GM12892 (cell line): ENCODE data around the gene GBF1. TPM values are rescaled to one million over a fixed set of nuclear protein-coding genes. Genes with fewer than 3 reads are reported as not detected.
"Not testable (repeated sequence)": the region's sequence is repeated elsewhere in the genome, so short reads cannot be mapped to it uniquely, and the experiment has no call there.

ENCODE experiments used
- DNase-seq: peaks from one replicate; pipeline ENCODE4 v3.0.0; 2011; ENCODE audit not compliant: insufficient read length
- FAIRE-seq: peaks from 2 replicates; lab custom pipeline; 2011; peaks lifted over from hg19 to GRCh38; lab: Jason Lieb, UNC
- POLR2A ChIP-seq: IDR thresholded peaks from 2 replicates; pipeline ENCODE4 v1.6.1; 2011; ENCODE audit warnings: low read depth, low read length, control low read depth
- POLR2AphosphoS5 ChIP-seq: IDR thresholded peaks from 2 replicates; pipeline ENCODE4 v1.6.1; 2011; ENCODE audit warnings: low read depth, low read length, control low read depth
- TAF1 ChIP-seq: IDR thresholded peaks from 2 replicates; pipeline ENCODE4 v1.6.1; 2011; ENCODE audit warnings: low read depth, mild to moderate bottlenecking, control low read depth, low read length, borderline replicate concordance
- polyA plus RNA-seq: library from polyadenylated mRNA; unstranded; fragments of >200 nt; gene quantifications from one replicate; pipeline ENCODE4 v1.2.1, GENCODE V29; 2012; ENCODE audit warnings: missing spikeins, inconsistent platforms; ENCODE audit not compliant: missing spikeins

The GBF1 gene
- polyA plus RNA-seq: 14.1 TPM

- TF ChIP-seq TAF1 (no peak), POLR2A (peak; percentile 95), POLR2AphosphoS5 (peak; percentile 95)
- peak; percentile 87 for DNase-seq
- FAIRE-seq: peak; percentile 99
Measured at GRCh38 chr10:102245082-102245931, at the start of gene GBF1. GBF1 (plus strand) TSS chr10:102245532; CDS start chr10:102258939, 13,407 bp downstream.

- TF ChIP-seq POLR2AphosphoS5 (no peak), TAF1 (no peak), POLR2A (no peak)
- DNase-seq (no peak), FAIRE-seq (no peak)
Measured at GRCh38 chr10:102196893-102197292, 48.4 kb upstream of the GBF1 start.

GRCh38 chr10:102198027-102198426, 47.3 kb upstream of the GBF1 start:
- TF ChIP-seq POLR2A (no peak), TAF1 (no peak), POLR2AphosphoS5 (no peak)
- no peak for DNase-seq
- FAIRE-seq: no peak

- no peak for FAIRE-seq
- DNase-seq: no peak
- no peak for TF ChIP-seq POLR2A
- no peak for TF ChIP-seq TAF1
- no peak for TF ChIP-seq POLR2AphosphoS5
Measured at GRCh38 chr10:102200751-102201640, 44.3 kb upstream of the GBF1 start.

GRCh38 chr10:102202386-102202785, 42.9 kb upstream of the GBF1 start:
- TF ChIP-seq TAF1 (no peak), POLR2AphosphoS5 (no peak), POLR2A (no peak)
- FAIRE-seq: no peak
- DNase-seq: no peak

- FAIRE-seq (no peak), DNase-seq (no peak)
- TF ChIP-seq POLR2A (no peak), TAF1 (no peak), POLR2AphosphoS5 (no peak)
Measured at GRCh38 chr10:102208311-102209035, 36.9 kb upstream of the GBF1 start.

- FAIRE-seq (no peak), DNase-seq (no peak)
- TF ChIP-seq TAF1 (no peak), POLR2A (no peak), POLR2AphosphoS5 (no peak)
Measured at GRCh38 chr10:102211615-102212299, 33.6 kb upstream of the GBF1 start.

GRCh38 chr10:102213599-102213998, 31.7 kb upstream of the GBF1 start:
- DNase-seq, FAIRE-seq: not testable (repeated sequence)

- FAIRE-seq (no peak), DNase-seq (no peak)
- TF ChIP-seq POLR2AphosphoS5: no peak
- no peak for TF ChIP-seq TAF1
- TF ChIP-seq POLR2A: no peak
Measured at GRCh38 chr10:102219370-102219769, 26.0 kb upstream of the GBF1 start.

GRCh38 chr10:102220612-102221011, 24.7 kb upstream of the GBF1 start:
- no peak for FAIRE-seq
- TF ChIP-seq POLR2A (no peak), POLR2AphosphoS5 (no peak), TAF1 (no peak)
- no peak for DNase-seq

GRCh38 chr10:102222797-102223196, 22.5 kb upstream of the GBF1 start:
- TF ChIP-seq TAF1 (no peak), POLR2AphosphoS5 (no peak), POLR2A (no peak)
- FAIRE-seq (no peak), DNase-seq (no peak)
